KBM-7 (cell line): ENCODE results near the gene LIM2.
"Not testable (repeated sequence)": the region's sequence is repeated elsewhere in the genome, so short reads cannot be mapped to it uniquely, and the experiment has no call there.

Source experiments
- DNase-seq: peaks from one replicate; pipeline ENCODE4 v3.0.0-alpha.2; 2015
- in situ Hi-C: fragments of 300-500 bp; cut with MboI; formaldehyde crosslinking; loops from 2 replicates; pipeline ENCODE4 v1.14.3; 2020; ENCODE audit warnings: low sequenced_read_pairs, low pct_unique_long_range_greater_than_20kb, mixed read lengths

The LIM2 gene, protein sequence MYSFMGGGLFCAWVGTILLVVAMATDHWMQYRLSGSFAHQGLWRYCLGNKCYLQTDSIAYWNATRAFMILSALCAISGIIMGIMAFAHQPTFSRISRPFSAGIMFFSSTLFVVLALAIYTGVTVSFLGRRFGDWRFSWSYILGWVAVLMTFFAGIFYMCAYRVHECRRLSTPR

DNA sequence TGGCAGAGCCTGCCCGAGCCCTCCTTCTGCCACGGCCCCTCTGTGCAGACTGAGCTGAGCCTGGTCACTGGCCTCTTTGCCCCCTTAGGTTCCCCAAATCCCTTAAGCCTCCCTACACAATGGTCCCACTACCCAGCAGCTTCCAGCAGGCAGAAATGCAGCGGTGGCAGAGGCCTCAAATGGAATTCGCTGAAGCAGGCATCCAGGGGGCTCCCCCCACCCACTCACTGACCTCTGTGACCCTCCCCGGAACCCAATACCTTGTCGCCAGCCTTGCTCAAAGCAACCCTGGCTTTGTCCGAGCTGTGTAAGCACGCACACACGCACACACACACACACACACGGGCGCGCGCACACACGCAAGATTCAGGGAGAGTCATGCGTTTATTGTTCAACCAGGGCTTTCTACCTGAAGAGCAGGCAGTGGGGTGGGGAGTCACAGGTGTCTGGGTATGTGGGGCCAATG is at the start of gene LIM2:
Gene LIM2 (minus strand): TSS at position 51 of the 466 bp plus-strand sequence. CDS start 531 bp downstream, outside the sequence.
- no peak for DNase-seq
- in situ Hi-C loops = no loop called here

DNA sequence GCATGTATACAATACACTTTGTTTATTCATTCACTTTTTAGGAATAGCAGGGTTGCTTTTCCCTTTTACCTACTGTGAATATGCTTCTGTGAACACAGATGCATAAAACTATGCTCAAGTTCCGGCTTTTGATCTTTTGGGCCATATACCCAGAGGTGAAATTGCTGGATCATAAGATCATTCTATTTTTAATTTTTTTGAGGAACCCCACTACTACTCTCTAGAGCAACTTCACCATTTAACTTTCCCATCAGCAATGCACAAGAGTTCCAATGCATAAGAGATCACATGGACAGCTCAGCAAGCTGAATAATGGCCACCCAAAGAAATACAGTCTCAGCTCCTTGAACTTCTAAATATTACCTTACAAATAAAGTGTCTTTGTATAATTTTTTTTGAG is 46.7 kb upstream of the LIM2 start:
- DNase-seq = no peak
- in situ Hi-C loops = no loop called here

- in situ Hi-C loops = no loop called here
- DNase-seq = no peak
Measured at GRCh38 chr19:51433043-51433442, 45.3 kb upstream of the LIM2 start.

DNA sequence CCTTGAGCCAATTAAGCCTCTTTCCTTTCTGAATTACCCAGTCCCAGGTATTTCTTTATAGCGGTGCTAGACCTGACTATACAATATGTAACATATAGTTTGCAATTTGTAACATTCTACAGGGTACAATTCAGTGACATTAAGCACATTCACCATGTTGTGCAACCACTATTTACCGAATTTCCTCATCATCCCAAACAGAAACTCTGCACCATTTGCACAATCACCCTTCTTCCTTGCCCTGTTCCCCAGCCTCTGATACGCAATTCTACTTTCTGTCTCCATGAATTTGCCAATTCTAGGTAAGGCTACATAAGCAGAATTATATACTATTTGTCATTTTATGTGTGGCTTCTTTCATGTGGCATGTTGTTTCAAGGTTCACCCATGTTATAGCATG is 43.4 kb upstream of the LIM2 start:
- in situ Hi-C loops = no loop called here

DNA sequence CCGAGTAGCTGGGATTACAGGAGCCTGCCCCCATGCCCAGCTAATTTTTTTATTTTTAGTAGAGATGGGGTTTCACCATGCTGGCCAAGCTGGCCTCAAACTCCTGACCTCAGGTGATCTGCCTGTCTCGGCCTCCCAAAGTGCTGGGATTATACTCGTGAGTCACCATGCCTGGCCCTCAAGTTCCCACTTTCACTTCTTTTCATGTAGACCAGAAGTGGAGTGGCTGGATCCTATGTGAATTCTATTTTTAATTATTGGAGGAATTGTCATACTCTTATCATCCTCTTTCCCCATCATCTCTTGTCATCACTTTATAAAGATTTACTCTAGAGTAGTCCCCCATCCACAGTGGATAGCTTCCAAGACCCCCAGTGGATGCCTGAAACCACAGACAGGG is 42.4 kb upstream of the LIM2 start:
- in situ Hi-C loops = no loop called here
- no peak for DNase-seq

More for the DNA sequence above, 43.4 kb upstream of the LIM2 start:
- no peak for DNase-seq

DNA sequence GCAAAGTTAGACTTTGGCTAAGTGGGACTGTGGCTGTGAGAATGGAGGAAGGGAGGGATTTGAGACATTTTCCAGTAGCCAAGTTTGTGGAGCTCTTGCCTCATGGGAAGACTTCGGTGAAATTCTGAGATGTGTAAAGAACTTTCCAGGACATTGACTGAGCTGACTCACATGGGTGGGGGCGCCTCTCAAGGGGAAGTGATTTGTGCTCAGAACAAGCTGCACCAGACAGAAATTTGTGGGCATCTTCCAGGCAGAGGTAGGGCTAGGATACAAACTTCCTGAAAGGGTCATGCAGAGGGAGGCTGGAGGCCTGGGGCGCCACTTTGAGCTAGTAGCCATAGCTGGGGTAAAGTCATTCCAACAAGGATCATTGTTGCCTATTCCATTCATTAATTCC is 39.4 kb upstream of the LIM2 start:
- in situ Hi-C loops = no loop called here
- DNase-seq = no peak

DNA sequence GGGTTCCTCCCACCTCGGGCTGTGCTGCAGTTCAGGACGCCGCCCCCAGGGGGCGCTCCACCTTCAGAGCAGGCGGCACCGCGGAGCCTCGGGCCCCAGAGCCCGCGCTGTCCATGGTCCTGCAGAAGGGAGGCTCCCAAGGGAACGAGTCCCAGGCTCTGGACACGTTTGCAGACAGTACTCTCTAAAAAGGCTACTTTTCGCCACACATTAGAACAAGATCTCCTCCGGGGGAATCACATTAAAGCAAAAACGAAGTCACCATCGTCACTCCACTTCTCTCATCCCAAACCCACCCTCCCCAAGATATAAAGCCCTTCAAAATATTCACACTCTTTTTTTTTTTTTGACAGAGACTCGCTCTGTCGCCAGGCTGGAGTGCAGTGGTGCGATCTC is 34.3 kb upstream of the LIM2 start:
- in situ Hi-C loops = no loop called here
- peak; percentile 86 for DNase-seq

DNA sequence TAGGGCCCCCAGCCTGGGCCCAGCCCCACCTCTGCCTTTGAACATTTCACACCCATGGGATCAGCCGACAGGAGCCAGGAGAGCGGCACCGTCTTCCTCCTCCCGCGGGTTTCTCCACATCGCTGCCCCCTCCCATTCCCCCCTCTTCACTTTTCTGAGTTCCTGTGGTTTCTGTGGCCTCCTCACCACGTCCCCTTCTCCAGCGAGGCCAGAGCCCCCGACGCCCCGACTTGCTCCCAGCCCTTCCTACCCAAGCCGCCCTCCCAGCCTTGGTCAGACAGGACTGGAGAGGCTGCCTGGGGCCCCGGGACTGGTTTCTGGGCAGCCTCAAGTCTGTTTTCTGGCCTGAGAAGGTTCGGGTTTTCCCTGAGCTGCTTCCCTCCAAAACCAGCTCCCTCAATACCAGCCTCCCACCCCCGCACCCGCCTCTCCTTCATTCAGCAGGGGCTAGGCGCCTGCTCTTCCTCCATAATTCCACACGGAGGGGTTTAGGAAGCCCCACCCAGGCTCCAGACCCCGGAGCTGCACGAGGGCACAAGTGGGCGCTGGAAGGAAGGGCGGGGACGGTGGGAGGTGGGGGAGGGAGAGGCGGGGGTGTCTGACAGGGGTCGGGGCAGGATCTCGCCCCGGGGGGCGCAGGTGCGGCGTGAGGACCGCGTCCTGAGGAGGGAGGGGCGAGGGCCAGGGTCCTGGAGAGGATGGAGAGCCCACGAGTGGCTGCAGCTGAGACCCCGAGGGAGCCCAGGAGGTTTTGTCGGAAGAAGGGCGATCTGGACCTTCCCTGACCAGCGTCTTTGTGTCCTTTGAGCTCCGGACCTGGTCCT is 33.7 kb upstream of the LIM2 start:
- DNase-seq = peak; percentile 46
- in situ Hi-C loops = no loop called here

GRCh38 chr19:51420511-51420910 is 32.7 kb upstream of the LIM2 start:
- in situ Hi-C loops, DNase-seq: not testable (repeated sequence)

GRCh38 chr19:51418707-51419106 is 30.9 kb upstream of the LIM2 start:
- in situ Hi-C loops = no loop called here
- DNase-seq = no peak

GRCh38 chr19:51417810-51418157 is 30.0 kb upstream of the LIM2 start:
- no peak for DNase-seq
- in situ Hi-C loops = no loop called here

GRCh38 chr19:51417107-51417809 is 29.5 kb upstream of the LIM2 start, which contains the start of gene SIGLEC10:
TSS of gene SIGLEC10 (minus strand) at chr19:51417642. CDS start at chr19:51417581, 61 bp downstream.
- DNase-seq = peak; percentile 89
- in situ Hi-C loops = no loop called here

- DNase-seq, in situ Hi-C loops: not testable (repeated sequence)
Measured at GRCh38 chr19:51416422-51416821, 28.6 kb upstream of the LIM2 start.

DNA sequence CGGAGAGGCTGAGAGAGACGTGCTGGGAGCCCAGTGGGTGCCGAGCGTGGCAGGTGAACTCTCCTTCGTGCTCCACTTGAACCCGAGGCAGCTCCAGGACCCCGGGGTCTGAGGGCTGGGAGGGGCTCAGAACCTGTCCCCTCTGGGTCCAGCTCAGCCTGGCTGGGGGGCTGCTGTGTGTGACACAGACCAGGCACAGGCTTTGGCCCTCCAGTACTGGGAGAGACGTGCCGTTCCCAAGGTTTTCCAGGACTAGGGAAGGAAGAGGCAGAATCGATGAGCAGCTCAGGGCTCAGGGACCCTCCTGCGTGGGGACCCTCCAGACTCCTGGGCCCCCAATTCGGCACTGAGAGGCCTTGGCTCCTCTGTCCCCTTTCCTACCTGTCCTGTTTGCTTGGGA is 27.4 kb upstream of the LIM2 start:
- no peak for DNase-seq
- in situ Hi-C loops = no loop called here

- no peak for DNase-seq
- in situ Hi-C loops = no loop called here
Measured at GRCh38 chr19:51410950-51411748, 23.4 kb upstream of the LIM2 start.

GRCh38 chr19:51407511-51408131 is 19.8 kb upstream of the LIM2 start:
- in situ Hi-C loops = no loop called here
- DNase-seq = peak; percentile 83

- in situ Hi-C loops = no loop called here
Measured at GRCh38 chr19:51402117-51402516, 14.3 kb upstream of the LIM2 start.

GRCh38 chr19:51399936-51400335 is 12.2 kb upstream of the LIM2 start:
- DNase-seq, in situ Hi-C loops: not testable (repeated sequence)

More at GRCh38 chr19:51402117-51402516, 14.3 kb upstream of the LIM2 start:
- DNase-seq = no peak

DNA sequence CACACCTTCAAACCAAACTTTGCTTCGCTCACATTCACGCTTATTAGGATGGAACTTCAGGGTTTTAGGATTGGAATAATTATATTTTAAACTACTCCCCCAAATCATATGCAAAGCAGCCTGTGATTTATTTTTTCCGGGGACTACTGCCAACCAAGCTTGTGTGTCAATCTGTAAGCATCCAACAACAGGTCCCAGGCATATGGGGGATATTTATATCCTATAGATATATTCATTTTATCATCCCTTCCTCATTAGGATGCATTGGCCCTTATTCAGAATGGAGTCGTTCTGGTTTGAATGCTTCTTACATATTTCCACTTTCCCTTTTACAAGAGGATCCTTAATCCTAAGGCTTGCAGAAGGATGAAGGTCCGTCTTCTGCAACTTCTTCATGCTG is 11.5 kb upstream of the LIM2 start:
- in situ Hi-C loops = no loop called here
- DNase-seq = no peak
